Cortex of kidney (tissue), 1 donor: ENCODE data around the gene ADPRHL1.
"Not testable (repeated sequence)": the region's sequence is repeated elsewhere in the genome, so short reads cannot be mapped to it uniquely, and the experiment has no call there.

Source experiments
- DNase-seq: peaks from one replicate; lab custom pipeline; 2025; lab: John Stamatoyannopoulos, UW

ADPRHL1 gene

DNA sequence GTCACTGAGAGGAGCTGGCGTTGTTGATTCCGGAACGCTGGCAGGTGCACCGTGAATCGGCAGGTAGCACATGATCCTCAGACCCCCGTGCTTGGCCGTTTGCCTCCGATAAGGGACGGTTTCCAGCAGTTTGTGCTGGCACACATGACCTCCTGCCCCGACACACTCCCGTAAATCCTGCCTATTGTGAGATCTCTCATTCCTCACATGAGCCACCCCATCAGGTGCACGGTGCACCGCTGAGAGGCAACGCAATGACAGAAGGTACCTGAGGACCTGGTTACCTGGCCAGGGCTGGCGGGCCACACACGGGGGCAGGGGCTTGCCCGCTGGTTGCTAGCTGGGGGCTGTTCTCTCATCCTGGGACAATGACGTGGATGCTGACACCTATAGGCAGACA lies 2.1 kb upstream of the ADPRHL1 start:
- DNase-seq, result no peak

DNA sequence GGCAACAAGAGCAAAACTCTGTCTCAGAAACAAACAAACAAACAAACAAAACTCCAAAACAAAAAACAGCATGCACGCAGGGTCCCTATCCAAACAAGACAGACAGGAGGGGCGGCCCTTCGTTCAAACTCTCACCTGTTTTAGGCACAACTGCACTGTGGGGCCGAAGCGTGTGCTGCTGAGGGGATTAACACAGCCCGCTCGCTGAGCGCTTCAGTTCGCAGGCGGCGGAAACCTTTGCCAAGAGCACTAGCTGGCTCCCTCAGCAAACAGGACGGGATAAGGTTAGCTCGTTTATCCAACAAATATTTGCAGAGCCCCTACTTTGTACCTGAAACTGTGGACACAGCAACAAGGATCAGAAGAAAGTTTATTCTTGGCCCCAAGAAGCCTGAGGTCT lies 1.6 kb upstream of the ADPRHL1 start:
- no peak for DNase-seq

- no peak for DNase-seq
These were observed 822 bp downstream of the ADPRHL1 start for GRCh38 chr13:113452466-113452865.

GRCh38 chr13:113451951-113452421 lies 1.3 kb downstream of the ADPRHL1 start:
- DNase-seq, result no peak

DNA sequence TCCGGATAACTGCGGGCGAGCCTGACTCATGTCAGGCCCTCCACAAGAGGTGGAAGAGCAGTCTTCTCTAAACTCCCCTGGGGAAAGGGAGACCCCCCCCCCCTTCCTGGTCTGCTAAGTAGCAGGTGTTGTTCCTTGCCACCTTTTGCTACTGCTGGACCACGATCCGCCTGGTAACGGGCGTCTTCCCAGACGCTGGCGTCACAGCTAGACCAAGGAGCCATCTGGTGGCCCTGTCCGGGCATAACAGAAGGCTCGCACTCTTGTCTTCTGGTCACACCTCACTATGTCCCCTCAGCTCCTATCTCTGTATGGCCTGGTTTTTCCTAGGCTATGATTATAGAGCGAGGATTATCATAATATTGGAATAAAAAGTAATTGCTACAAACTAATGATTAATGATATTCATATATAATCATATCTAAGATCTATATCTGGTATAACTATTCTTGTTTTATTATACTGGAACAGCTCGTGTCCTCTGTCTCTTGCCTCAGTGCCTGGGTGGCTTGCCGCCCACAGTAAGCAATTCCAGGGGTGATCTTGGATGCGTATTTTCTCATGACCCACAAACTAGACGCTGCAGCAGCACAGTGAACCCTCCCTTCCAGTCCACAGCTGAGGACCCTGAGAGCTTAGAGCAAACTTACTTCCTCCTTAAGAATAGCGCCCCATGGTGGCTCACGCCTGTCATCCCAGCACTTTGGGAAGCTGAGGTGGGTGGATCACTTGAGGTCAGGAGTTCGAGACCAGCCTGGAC lies 2.2 kb downstream of the ADPRHL1 start:
- DNase-seq, result not testable (repeated sequence)

DNA sequence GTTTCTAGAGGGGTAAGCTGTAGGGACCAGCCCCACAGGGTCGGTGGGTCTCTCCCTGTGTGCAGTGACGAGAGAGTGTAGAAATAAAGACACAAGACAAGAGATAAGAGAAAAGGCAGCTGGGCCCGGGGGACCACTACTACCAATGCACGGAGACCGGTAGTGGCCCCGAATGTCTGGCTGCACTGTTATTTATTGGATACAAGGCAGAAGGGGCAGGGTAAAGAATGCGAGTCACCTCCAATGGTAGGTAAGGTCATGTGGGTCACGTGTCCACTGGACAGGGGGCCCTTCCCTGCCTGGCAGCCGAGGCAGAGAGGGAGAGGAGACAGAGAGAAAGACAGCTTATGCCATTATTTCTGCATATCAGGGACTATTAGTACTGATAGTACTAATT lies 2.9 kb downstream of the ADPRHL1 start:
- DNase-seq, result not testable (repeated sequence)

DNA sequence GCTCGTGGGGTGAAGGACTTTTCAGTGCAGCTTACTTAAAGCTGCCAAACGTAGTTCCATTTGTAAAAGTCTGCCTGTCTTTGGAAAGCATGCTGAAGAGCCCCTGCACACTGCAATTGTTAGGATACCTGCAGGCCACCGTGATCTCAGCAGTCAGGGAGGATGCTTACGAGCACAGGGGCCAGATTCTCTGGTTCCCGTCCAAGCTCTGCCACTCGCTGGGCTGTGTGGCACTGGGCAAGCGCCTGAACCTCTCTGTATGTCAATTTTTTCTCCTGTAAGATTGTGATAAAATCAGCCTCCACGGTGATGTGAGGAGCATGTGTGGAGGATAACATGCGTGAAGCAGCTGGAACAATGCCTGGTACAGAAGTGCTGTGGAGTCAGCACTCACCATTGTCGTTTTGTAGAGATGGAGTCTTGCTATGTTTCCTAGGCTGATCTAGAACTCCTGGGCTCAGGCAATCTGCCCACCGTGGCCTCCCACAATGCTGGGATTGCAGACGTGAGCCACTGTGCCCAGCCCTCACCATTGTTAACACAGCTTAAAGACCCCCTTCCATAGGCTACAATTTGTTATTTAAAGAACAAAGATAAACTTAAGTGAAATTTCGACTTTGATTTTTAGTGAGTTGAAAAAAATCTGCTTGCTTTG lies 3.5 kb downstream of the ADPRHL1 start:
- no peak for DNase-seq

- DNase-seq, result no peak
These were observed 4.2 kb downstream of the ADPRHL1 start for GRCh38 chr13:113448885-113449692.

GRCh38 chr13:113448545-113448884 lies 4.8 kb downstream of the ADPRHL1 start:
- DNase-seq, result no peak

GRCh38 chr13:113447596-113447995 lies 5.7 kb downstream of the ADPRHL1 start:
- DNase-seq, result no peak

DNA sequence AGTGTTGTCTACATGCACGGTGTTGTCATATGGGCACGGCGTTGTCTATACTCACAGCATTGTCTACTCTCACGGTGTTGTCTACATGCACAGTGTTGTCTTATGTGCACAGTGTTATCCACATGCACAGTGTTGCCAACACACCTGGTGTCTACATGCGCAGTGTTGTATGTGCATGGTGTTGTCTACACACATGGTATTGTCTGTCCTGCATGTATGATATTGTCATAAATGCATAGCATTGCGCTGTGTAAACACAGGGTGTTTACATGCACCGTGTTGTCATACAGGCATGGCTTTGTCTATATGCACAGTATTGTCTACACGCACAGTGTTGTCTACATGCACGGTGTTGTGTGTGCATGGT lies 6.8 kb downstream of the ADPRHL1 start:
- no peak for DNase-seq

DNA sequence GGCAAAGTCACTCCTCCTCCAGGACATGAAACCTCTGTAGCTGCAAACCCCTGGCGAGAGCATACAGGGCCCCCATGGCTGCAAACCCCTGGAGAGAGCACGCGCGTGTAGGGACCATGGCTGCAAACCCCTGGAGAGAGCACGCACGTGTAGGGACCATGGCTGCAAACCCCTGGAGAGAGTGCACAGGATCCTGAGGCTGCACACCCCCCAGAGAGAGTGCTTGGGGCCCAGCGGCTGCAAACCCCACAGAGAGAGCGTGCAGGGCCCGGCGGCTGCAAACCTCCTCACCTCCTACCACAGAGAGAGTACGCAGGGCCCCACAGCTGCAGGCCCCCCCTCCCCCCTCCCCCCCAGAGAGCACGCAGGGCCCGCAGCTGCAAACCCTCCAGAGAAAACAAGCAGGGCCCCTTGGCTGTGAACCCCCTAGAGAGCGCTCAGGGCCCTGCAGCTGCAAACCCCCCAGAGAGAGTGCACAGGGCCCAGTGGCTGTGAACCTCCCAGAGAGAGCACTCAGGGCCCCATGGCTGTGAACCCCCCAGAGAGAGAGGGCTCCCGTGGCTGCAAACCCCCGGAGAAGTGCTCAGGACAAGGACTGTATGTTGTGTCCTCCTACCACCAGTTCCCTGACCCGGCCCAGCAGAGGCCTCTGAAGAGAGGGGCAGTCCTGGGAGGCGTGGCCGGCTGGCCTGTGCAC lies 7.3 kb downstream of the ADPRHL1 start:
- DNase-seq, result no peak

GRCh38 chr13:113443991-113444390 lies 9.3 kb downstream of the ADPRHL1 start:
- no peak for DNase-seq

DNA sequence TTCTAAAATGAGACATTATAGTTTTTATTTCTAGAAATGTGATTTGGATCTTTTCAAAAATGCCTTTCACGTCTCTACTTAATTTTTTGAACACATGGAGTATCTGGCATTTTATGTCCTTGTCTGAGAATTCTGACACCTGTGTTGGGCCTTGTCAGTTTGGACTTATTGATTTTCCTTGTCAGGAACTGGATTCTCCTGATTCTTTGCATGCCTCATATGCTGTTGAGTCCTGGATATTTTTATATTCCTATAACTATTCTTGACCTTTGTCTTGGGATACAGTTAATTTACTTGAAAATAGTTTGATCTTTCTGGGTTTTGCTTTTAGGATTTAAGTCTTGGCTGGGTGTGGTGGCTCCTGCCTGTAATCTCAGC lies 10.3 kb downstream of the ADPRHL1 start:
- DNase-seq, result no peak

- no peak for DNase-seq
These were observed 10.8 kb downstream of the ADPRHL1 start for GRCh38 chr13:113442354-113442984.

GRCh38 chr13:113441661-113442060 lies 11.6 kb downstream of the ADPRHL1 start:
- no peak for DNase-seq

GRCh38 chr13:113437408-113438010 lies 15.8 kb downstream of the ADPRHL1 start:
- no peak for DNase-seq

- DNase-seq, result not testable (repeated sequence)
These were observed 16.4 kb downstream of the ADPRHL1 start for GRCh38 chr13:113436866-113437265.

- DNase-seq, result not testable (repeated sequence)
These were observed 17.4 kb downstream of the ADPRHL1 start for GRCh38 chr13:113435907-113436306.

GRCh38 chr13:113433391-113433916 lies 19.8 kb downstream of the ADPRHL1 start:
- DNase-seq, result no peak
